Peyer's patch (tissue), 4 donors: ENCODE data around the gene C9orf72.

Experiments
- POLR2A ChIP-seq, 2 donors: fragments of 450-650 bp; IDR thresholded peaks; one replicate each; pipeline ENCODE4 v1.5.1; 2017; ENCODE audit warnings: antibody characterized with exemption in 2 of 2, mild to moderate bottlenecking in 2 of 2, moderate library complexity in 2 of 2
- TF ChIP-seq, protein P1 (sequence below), 6 experiments: fragments of 450-650 bp in 4 of 6; fragments of 200-600 bp in 2 of 6; sonication (generic) in 1 of 6; IDR thresholded peaks; one replicate each; pipeline ENCODE4 v1.5.1; 2017 to 2019; ENCODE audit warnings: antibody characterized with exemption in 6 of 6, mild to moderate bottlenecking in 3 of 6, moderate library complexity in 1 of 6

DNA sequence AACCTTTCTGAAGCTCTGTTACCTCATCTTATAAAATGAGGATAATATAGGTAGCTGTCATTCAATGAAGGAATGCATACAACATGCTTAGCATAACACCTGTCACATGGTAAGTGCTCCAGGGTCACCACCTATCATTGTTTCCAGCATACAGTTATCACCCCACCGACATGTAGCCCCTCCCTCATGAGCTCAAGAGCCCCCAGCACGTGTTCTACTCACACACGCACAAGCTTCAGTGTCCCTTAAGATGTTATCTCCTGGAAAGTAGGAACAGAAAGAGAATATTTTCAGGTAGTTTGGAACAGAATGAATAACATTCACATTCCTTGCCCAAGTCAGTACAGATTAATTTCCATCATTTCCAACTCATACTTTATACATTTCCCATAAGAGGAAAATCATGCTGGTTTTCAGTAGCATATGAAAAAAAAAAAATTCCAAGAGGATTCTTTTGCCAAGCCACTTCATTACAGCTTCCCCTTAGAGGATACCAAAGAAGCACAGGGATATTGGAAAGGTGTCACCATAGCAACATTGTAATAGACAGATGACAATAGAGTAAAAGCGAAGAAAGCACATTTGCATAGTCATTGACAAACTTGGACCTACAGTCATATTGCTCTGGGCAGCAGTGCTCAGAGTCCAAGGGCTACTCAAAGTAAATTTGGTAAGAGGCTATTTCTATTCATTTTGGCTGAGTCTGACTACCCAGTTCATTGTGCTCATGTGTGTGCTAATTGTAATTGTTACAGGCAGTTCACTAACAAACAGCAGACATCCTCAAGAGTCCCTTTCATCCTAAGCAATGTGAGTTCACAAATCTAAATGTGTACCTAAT lies 42.1 kb downstream of the C9orf72 start:
- no peak for TF ChIP-seq POLR2A (IDR thresholded peaks at IDR 0.05)
- TF ChIP-seq, protein P1, sequence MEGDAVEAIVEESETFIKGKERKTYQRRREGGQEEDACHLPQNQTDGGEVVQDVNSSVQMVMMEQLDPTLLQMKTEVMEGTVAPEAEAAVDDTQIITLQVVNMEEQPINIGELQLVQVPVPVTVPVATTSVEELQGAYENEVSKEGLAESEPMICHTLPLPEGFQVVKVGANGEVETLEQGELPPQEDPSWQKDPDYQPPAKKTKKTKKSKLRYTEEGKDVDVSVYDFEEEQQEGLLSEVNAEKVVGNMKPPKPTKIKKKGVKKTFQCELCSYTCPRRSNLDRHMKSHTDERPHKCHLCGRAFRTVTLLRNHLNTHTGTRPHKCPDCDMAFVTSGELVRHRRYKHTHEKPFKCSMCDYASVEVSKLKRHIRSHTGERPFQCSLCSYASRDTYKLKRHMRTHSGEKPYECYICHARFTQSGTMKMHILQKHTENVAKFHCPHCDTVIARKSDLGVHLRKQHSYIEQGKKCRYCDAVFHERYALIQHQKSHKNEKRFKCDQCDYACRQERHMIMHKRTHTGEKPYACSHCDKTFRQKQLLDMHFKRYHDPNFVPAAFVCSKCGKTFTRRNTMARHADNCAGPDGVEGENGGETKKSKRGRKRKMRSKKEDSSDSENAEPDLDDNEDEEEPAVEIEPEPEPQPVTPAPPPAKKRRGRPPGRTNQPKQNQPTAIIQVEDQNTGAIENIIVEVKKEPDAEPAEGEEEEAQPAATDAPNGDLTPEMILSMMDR (IDR thresholded peaks at IDR 0.05): no peak
